DOHH2 (cell line): Measurements from ENCODE around the gene GGT7.

Source experiments
- CTCF ChIP-seq: fragments of 200-600 bp; sonication (generic); IDR thresholded peaks from one replicate; pipeline ENCODE4 v1.5.1; 2014; ENCODE audit warnings: antibody characterized with exemption, mild to moderate bottlenecking, low read depth, low read length; ENCODE audit not compliant: poor library complexity, severe bottlenecking
- EZH2phosphoT487 ChIP-seq: fragments of 200-600 bp; sonication (generic); IDR thresholded peaks from 2 replicates; pipeline ENCODE4 v1.6.1; 2017; ENCODE audit warnings: borderline replicate concordance, mild to moderate bottlenecking, antibody characterized with exemption, low read length, moderate library complexity, mixed read lengths

GRCh38 chr20:34883087-34883688, 10.5 kb upstream of the GGT7 start:
- no peak for TF ChIP-seq CTCF
- TF ChIP-seq EZH2phosphoT487 = no peak
